Kidney (tissue), 14 donors: ENCODE measurements around the gene TCF7. TPM values are rescaled to one million over a fixed set of nuclear protein-coding genes. Genes with fewer than 3 reads are reported as not detected.

ENCODE experiments used
- DNase-seq, 5 donors: peaks; one replicate each; pipeline ENCODE4 v3.0.0-alpha.2; 2013 to 2020
- FAIRE-seq: peaks from 2 replicates; lab custom pipeline; 2012; peaks lifted over from hg19 to GRCh38; lab: Jason Lieb, UNC
- H3K27ac ChIP-seq, 2 donors: one replicate each; pipeline ENCODE4 v1.7.0; 2013; ENCODE audit warnings: low read depth in 2 of 2, low read length in 2 of 2, inconsistent platforms in 1 of 2
- H3K27me3 ChIP-seq: one replicate; pipeline ENCODE4 v1.7.1; 2013; ENCODE audit warnings: low read length, inconsistent platforms; ENCODE audit not compliant: control insufficient read depth, insufficient read depth
- H3K36me3 ChIP-seq, 3 donors: one replicate each; pipeline versions ENCODE4 v1.7.0 to v1.7.1; 2013; ENCODE audit warnings: low read length in 3 of 3, control low read depth in 1 of 3, inconsistent platforms in 1 of 3; ENCODE audit not compliant: insufficient read depth in 3 of 3, control insufficient read depth in 2 of 3
- H3K4me1 ChIP-seq, 3 donors: one replicate each; pipeline versions ENCODE4 v1.7.0 to v1.7.1; 2013; ENCODE audit warnings: low read length in 3 of 3, inconsistent platforms in 1 of 3, low read depth in 1 of 3; ENCODE audit not compliant: control insufficient read depth in 2 of 3, insufficient read depth in 2 of 3
- H3K4me3 ChIP-seq, 3 donors: one replicate each; pipeline versions ENCODE4 v1.7.0 to v1.8.1; 2013; ENCODE audit warnings: low read length in 3 of 3, control low read depth in 1 of 3, inconsistent platforms in 1 of 3
- H3K9ac ChIP-seq, 3 donors: one replicate each; pipeline versions ENCODE4 v1.7.0 to v1.7.1; 2013; ENCODE audit warnings: low read length in 3 of 3, control low read depth in 1 of 3, inconsistent platforms in 1 of 3
- H3K9me3 ChIP-seq, 3 donors: one replicate each; pipeline versions ENCODE4 v1.7.0 to v1.7.1; 2013; ENCODE audit warnings: low read length in 3 of 3, control low read depth in 1 of 3, inconsistent platforms in 1 of 3; ENCODE audit not compliant: control insufficient read depth in 2 of 3, insufficient read depth in 1 of 3
- CTCF ChIP-seq: IDR thresholded peaks from 3 replicates; pipeline ENCODE4 v1.5.1; 2012; ENCODE audit warnings: mild to moderate bottlenecking, moderate library complexity, borderline replicate concordance; ENCODE audit not compliant: insufficient read depth; ENCODE audit errors: extremely low read depth
- intact Hi-C: fragments of 100-400 bp; cut with DNase I; formaldehyde crosslinking; loops from one replicate; pipeline ENCODE4 v1.11.1; 2022
- polyA plus RNA-seq: library from polyadenylated mRNA; stranded (reverse); fragments of 350-450 nt; fragmentation: Illumina TruSeq; extraction: RNeasy Lipid Tissue Mini Kit (QIAGEN cat#74804); gene quantifications from one replicate; pipeline ENCODE4 v1.2.3, GENCODE V29; 2014; ENCODE audit warnings: low read depth, low replicate concordance; ENCODE audit not compliant: insufficient read depth
- total RNA-seq: library from RNA; stranded (reverse); fragmentation: NEBNext Ultra II Directional; extraction: Animal tissue kit (Norgen Biotek cat#: 25700); gene quantifications from one replicate; pipeline ENCODE4 v1.2.1, GENCODE V29; 2021
- donor health status: control.
- donor health status: control.
- donor health status: control.
- donor health status: control.
- donor health status: control.
- donor health status: DM: yes; HTN: yes; CAD: no.
- donor health status: Normal renal cell carcinoma (clear cell type).

The TCF7 gene
- total and polyA plus RNA-seq, 2 donors from 2014 or later, result 1.2 to 15.6 TPM

- no peak overlapping the region for H3K9ac ChIP-seq
- no peaks in the 10 kb centered on the region for H3K9me3 ChIP-seq
- H3K4me3 ChIP-seq, result no peak overlapping the region
- H3K27me3 ChIP-seq, result no peaks in the 10 kb centered on the region
- no peaks in the 10 kb centered on the region for H3K4me1 ChIP-seq
- FAIRE-seq, result no peak
- peak; percentile 14 to 76 (median 45) for DNase-seq
- H3K27ac ChIP-seq, result no peak overlapping the region
- no peak for TF ChIP-seq CTCF
- intact Hi-C loops, result no loop called here
- H3K36me3 ChIP-seq, result peaks cover 16 to 35% (median 20%) of the 10 kb centered on the region in 3 donors
These were observed 33.8 kb downstream of the TCF7 start for GRCh38 chr5:134148316-134148715.

GRCh38 chr5:134148986-134149539 is 34.6 kb downstream of the TCF7 start:
- no peak for TF ChIP-seq CTCF
- Histone ChIP-seq H3K9me3 (no peaks in the 10 kb centered on the region), H3K9ac (no peak overlapping the region), H3K4me1 (no peaks in the 10 kb centered on the region), H3K4me3 (no peak overlapping the region), H3K36me3 (peaks cover 18 to 36% (median 19%) of the 10 kb centered on the region in 3 donors), H3K27ac (no peak overlapping the region), H3K27me3 (no peaks in the 10 kb centered on the region)
- intact Hi-C loops, result no loop called here
- DNase-seq, result no peak
- FAIRE-seq, result no peak

GRCh38 chr5:134149571-134150303 is 35.3 kb downstream of the TCF7 start:
- FAIRE-seq, result no peak

More at GRCh38 chr5:134149571-134150303, 35.3 kb downstream of the TCF7 start:
- no peak for TF ChIP-seq CTCF
- Histone ChIP-seq H3K27me3 (no peaks in the 10 kb centered on the region), H3K36me3 (peaks cover 18 to 32% (median 19%) of the 10 kb centered on the region in 3 donors), H3K9ac (no peak overlapping the region), H3K9me3 (no peaks in the 10 kb centered on the region), H3K4me1 (no peaks in the 10 kb centered on the region), H3K4me3 (no peak overlapping the region), H3K27ac (no peak overlapping the region)
- DNase-seq, result peak in 2 of 5 donors; percentile 14 to 52
- intact Hi-C loops, result no loop called here
